HG02852 (cell line): ENCODE data around the gene MMEL1.

Experiments used
- ATAC-seq: cut with Tn5 transposase; IDR thresholded peaks from one replicate; pipeline ENCODE4 v1.9.1; 2021; ENCODE audit warnings: mild to moderate bottlenecking, moderate library complexity; ENCODE audit not compliant: unreplicated experiment

The MMEL1 gene

DNA sequence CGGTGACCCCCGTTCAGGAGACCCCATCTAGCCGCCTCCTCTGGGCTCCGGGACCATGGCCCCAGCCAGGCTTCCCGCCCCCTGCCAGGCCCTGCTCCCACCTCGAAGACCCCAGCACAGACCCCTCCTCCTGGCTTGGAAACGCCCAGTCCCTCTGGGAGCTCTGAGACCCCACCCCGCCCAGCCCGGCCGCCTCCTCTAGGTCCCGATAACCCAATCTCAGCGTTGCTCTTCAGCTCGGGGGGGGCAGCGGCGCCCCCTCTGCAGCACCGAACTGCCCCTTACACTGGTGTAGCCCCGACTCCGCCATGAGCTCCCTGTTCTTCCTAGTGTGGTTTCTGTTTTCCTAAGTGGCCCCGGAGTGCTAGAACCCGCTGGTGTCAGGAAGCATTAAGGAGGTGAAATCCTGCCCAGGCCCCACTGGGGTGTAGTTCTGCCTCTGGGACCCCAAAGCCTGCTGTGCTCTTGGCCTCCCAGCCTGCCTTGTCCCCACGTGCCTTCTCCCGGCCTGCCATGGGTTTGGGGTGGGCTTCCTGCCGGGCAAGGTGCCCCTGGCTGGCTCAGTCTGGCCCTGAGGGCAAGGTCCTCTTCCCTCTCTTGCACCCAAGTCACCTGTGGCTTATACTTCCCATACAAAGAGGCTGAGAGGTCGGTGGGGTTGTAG lies 10.7 kb upstream of the MMEL1 start:
- ATAC-seq = no peak

DNA sequence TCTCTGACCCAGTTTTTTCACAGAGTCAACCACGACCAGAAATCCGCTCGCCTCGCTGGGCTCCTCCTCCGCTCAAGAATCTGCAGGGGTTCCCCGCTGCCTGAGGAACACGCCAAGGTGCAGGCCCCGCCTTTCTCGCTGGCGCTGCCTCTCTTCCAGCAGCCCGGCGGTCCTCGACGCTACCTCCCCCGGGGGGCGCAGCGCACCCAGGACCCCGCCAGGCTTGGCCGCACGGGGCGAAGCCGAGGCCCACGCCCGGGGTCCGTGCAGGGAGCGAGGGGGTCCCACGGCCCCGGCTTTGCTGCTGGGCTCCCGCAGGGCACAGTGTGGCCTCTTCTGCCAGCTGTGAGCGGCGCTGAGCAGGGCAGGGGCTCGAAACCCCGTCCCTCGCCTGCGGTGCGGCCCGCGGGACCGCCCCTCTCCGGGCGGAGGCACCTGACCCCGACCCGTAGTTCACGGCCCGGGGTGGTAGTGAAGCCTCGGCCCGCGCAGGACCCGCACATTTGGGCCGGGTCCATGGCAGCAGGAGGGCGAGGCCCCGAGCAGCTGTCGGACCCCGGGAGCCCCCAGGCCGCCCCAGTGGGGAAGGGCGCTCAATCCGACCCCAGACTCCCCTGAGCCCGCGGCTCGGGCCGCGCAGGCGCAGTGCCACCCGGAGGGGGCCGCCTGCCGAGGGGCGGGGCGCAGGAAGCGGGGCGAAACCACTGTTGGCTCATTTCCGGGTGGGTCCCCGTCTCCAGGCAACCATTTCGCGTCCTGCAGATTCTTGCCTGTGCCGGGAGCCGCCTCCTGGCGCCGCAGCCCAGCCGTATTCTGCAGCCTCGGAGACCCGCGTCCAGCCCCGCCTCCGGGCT lies 10.0 kb upstream of the MMEL1 start:
- peak; percentile 84 for ATAC-seq

DNA sequence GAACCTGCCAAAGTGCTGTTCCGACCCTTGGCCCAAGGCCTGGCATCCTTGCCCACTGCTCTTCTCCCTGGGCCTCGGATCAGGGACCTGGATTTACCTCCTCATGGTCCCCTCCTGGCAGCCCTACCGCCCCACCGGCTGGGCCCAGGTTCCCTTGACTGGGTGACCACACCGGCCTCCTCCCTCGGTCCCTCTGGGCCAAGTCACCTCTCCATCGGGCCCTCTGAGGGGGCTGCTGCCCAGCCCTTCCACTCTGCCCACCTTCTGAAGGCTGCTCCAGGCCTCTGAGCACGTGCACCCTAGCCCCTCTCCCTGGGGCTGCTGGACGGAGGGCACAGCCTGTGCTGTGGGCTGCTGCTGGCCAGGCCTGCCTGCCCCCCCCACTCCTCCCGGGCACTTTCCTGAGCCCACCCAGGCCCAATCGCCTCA lies 9.3 kb upstream of the MMEL1 start:
- peak; percentile 5 for ATAC-seq

- no peak for ATAC-seq
Observed at GRCh38 chr1:2641381-2642130, 8.7 kb upstream of the MMEL1 start.

DNA sequence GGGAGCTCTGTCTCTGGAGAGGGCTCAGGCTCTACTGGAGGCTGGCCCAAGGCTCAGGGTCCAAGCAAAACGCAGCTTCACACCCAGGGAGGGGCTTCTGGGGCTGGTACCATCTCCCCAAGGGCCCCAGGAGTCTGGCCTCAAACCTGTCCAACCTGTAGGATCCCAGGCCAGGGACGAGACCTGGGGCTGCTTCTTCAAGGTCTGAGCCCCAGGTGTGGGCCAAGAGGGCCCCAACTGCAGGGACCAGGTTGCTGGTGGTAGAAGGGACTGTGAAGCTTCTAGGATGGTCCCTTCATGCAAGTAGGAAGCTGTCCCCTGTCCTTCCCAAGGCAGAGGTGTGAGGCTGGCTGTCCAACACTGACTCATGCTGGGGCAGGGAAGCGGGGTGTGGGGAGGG lies 7.8 kb upstream of the MMEL1 start:
- no peak for ATAC-seq

GRCh38 chr1:2639607-2640521 lies 7.0 kb upstream of the MMEL1 start:
- ATAC-seq = no peak

DNA sequence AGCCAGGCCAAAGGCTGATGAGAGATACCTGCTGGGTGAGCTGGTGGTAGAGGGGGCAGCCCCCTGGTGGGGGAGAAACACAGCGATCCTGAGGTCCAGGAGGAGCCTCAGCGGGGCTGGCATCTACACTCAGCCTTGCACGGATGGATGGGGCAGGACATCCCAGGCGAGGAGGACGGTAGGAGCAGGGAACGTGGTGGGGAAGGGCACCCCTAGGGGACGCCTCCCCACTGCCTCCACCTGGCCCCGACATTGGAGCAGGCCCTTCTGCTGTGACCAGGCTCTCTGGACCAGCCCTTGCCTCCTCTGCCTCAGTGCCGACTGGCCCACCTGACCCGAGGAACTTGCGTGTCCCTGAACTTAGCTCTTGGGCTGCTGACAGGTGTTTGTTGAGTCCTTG lies 6.4 kb upstream of the MMEL1 start:
- no peak for ATAC-seq

DNA sequence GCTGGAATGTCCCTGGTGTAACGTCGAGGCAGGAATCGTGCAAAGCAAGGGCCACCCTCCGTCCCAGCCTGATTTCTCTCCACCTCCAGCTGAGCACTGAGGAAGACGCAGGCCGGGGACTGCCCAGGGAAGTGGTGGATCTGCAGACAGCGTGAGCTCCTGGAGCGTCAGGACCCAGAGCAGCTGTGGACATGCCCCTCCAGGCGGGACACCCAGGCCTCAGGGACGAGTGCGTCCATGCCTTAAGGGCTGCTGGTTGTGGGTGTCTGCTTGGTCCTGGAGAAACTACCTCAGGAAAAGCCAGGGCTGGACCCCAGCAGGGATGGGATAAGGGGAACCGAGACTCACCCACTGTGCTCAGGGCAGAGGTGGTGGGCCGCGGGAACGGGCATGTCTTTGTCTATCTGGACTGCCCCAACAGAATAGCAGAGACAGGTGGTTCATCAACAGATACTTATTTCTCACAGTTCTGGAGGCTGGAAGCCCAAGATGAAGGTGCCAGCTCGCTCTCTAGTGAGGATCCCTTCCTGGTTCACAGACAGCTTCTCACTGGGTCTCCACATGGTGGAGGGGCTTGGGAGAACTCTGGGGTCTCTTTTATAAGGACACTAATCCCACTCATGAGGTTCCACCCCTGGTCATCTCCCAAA lies 5.8 kb upstream of the MMEL1 start:
- no peak for ATAC-seq

DNA sequence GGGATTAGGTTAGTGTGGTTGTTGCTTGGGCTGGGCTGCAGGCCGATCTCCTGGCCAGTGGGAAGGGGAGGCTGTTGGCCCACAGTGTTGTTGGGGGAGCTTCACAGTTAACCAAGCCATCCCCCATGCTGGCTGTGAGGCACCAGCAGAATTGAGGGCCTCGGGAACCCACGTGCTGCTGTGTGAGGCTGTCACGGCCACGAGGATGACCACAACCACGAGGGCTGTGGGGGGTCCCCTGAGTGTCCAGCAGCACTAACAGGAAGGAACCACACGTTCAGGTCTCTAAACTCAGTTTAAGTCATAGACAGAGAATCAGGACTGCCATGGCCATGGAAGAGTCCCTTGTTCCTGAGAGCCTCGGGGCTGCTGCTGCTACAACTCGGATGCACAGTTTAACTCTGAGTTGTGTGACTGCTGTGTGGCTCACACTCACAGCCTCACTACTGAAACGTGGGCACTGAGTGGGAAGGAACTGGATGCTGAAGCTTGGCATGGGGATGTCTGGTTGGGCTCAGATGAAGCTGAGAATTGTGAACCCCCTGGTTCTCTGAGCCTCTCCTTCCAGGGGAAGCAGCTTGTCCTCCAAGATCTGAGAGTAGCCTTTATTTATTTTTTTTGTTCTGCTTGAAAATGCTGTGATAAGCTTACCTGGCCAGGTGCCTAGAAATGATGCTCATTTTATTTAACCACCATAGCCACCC lies 4.8 kb upstream of the MMEL1 start:
- no peak for ATAC-seq

DNA sequence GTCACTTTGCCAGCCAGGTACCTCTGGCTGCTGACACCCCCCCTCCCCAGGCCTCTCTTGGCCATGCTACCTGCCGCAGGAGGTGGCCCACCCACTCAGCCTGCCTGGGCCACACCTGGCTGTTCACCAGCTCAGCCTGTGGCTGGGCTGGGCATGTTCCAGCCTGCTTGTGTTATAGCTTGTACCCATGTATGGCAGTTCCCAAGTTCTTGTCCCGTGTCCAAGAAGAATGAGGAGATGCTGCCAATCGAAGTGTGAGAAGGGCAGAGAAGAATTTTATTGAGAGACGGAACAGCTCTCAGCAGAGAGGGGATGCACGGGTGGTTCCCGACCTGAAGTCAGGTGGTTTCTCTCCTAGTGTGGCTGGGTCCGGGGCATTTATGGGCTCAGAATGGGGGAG lies 3.9 kb upstream of the MMEL1 start:
- no peak for ATAC-seq

DNA sequence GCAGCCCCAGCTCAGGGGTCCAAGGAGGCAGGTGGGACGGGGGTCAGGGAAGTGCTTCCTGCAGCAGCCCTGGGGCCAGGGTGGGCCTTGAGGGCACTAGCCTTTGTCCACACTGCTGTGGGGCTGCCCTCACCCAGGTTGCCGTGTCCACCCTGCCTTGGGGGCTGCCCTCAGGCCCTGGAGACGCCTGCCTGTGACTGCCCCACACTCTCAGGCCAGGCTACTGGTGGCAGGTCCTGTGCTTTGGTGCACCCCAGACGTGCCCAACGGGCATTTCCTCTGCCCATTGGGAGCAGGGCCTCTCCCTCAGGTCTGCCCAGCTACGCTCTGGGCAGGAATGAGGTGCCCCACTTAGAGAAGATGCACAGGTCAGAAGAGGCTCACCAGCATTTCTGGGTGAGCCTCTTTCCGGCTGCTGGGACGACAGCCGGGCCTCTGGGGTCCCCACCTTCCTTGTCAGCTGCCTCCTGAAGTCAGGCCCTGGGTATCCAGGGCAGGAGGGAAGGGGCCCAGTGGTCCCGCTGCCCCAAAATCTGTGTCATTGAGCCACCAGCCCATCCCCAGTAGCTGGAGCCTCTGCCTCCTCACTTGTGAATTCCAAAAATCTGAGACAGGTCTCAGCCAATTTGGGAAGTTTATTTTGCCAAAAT lies 2.7 kb upstream of the MMEL1 start:
- ATAC-seq = no peak

DNA sequence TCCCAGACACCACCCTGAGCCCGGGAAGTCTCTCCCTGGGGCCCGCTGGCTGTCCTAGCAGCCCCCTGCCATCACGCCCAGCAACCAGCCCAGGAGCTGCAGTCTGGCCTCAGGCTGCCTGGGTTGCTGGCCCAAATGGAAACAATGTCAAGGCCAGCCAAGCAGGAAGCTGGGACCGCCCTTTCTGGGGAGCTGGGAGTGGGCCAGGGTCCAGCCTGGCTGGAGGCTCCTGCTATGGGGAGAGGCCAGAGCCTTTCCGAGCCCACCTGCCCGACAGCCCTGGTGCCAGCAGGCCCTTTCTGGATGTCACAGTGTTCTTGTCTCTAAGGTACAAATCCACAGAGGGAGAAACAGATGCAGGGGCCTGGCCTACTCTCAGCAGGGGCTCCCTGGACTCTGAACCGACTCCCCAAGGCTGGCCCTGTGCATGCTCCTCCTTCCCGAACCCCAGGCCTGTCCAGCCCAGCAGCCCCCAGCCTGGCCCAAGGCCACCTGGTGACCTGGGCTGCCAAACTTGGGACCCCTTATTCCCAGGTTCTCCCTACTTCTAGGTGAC lies 1.2 kb upstream of the MMEL1 start:
- no peak for ATAC-seq

GRCh38 chr1:2633366-2633935 lies 635 bp upstream of the MMEL1 start:
- no peak for ATAC-seq

GRCh38 chr1:2632051-2632430 lies 775 bp downstream of the MMEL1 start:
- ATAC-seq = no peak

DNA sequence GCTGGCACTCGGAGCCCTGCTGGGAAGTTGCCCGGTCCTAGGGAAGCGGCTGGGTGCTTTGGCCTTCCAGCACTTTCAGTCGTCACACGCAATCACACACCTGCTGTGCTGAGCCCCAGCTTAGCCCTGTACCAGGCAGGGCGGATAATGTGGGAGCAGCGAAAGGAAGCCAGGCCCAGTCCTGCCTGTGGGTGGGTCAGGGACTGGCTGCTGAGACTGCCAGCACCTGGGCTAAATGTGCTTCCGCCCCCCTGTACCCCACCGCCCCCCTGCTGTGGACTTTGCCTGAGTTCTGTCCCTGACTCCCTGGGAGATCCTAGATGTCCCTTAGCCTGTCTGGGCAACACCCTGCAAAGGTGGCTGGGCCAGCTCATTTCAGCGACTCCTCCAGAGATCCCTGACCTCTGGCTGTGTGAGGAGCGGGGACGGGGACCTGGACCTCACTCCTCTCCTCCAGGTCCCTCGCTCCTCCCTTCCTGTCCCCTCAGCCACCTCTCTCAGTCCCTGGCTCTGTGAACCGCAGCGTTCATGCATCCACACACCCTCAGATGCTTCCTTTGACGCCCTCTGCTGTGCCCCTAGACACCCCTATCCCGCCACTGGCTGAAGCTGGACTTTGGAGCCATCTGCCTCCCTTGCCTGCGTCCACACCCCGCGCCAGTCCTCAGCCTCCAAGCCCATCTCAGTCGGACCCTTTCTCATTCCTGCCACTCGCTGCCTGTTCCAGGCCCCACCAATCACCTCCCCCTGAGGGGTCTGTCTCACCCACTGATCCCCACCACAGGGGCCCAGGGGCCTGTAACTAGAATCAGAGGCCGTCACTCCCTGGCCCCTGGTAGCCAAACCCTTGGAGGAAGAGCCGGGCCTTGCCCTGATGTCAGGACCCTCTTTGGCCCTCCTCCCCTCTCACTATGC lies 1.4 kb downstream of the MMEL1 start:
- no peak for ATAC-seq

DNA sequence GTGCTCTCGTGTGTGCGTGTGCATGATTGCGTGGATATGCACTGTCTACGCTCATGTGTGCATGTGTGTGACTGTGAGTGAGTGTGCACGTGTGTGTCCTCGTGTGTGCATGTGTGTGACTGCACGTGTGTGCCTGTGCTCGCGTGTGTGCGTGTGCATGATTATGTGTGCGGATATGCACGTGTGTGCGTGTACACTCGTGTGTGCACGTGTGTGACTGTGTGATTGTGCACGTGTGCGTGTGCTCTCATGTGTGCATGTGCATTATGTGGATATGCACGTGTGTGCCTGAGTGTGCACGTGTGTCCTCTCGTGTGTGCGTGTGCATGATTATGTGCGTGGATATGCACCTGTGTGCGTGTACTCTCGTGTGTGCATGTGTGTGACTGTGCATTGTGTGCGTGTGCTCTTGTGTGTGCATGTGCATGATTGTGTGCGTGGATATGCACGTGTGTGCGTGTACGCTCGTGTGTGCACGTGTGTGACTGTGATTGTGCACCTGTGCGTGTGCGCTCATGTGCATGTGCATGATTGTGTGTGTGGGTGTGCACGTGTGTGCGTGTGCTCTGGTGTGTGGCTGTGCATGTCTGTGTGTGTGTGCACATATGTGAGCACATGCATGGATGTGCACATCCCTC lies 2.2 kb downstream of the MMEL1 start:
- ATAC-seq = no peak
